OCI-LY7 (cell line): ENCODE measurements around the gene BCL2L15. TPM values are rescaled to one million over a fixed set of nuclear protein-coding genes. Genes with fewer than 3 reads are reported as not detected.

Experiments used
- BruUV-seq: library from RNA; stranded (reverse); fragments of 400-500 nt; replicated peaks from 2 replicates; lab custom pipeline; 2021; lab: Mats Ljungman, UMichigan
- CTCF ChIA-PET: fragments of 300-600 bp; sonication (Branson Sonifier 250); formaldehyde crosslinking; loops from one replicate; lab custom pipeline; 2022; ENCODE audit warnings: antibody characterized with exemption; ENCODE audit not compliant: unreplicated experiment; lab: Charles Lee
- POLR2A ChIA-PET: fragments of 300-600 bp; sonication (Branson Sonifier 250); formaldehyde crosslinking; loops from one replicate; lab custom pipeline; 2022; ENCODE audit warnings: antibody characterized with exemption; lab: Charles Lee
- DNase-seq: peaks from one replicate; pipeline ENCODE4 v3.0.0-alpha.2; 2015; ENCODE audit warnings: low spot score
- H2AFZ ChIP-seq: fragments of 200-600 bp; sonication (generic), shearing (Covaris generic); 2 replicates; pipeline ENCODE4 v1.6.1; 2014; ENCODE audit warnings: mild to moderate bottlenecking, antibody characterized with exemption, low read length, moderate library complexity
- H3K27ac ChIP-seq: fragments of 200-600 bp; sonication (generic); 2 replicates; pipeline ENCODE4 v1.5.1; 2014; ENCODE audit warnings: mixed run types, low read depth, mild to moderate bottlenecking, moderate library complexity, low read length, inconsistent platforms; ENCODE audit not compliant: poor library complexity, severe bottlenecking
- H3K36me3 ChIP-seq: fragments of 200-600 bp; sonication (generic); 2 replicates; pipeline ENCODE4 v1.6.1; 2014; ENCODE audit warnings: mild to moderate bottlenecking, antibody characterized with exemption, low read length, moderate library complexity, mixed read lengths; ENCODE audit not compliant: insufficient read depth
- H3K4me1 ChIP-seq: fragments of 200-600 bp; sonication (generic); 2 replicates; pipeline ENCODE4 v1.5.1; 2014; ENCODE audit warnings: mild to moderate bottlenecking, low read length; ENCODE audit not compliant: insufficient read depth, poor library complexity, severe bottlenecking
- H3K4me2 ChIP-seq: fragments of 200-600 bp; sonication (generic); 2 replicates; pipeline ENCODE4 v1.6.1; 2014; ENCODE audit warnings: mild to moderate bottlenecking, low read length
- H3K4me3 ChIP-seq: fragments of 200-600 bp; sonication (generic); 2 replicates; pipeline ENCODE4 v1.5.1; 2014; ENCODE audit warnings: mild to moderate bottlenecking, low read depth, low read length; ENCODE audit not compliant: poor library complexity, severe bottlenecking
- H3K79me2 ChIP-seq: fragments of 200-600 bp; sonication (generic); 2 replicates; pipeline ENCODE4 v1.6.1; 2016; ENCODE audit warnings: low read depth, mild to moderate bottlenecking, low read length, moderate library complexity, mixed read lengths; ENCODE audit not compliant: insufficient read depth
- H3K9me2 ChIP-seq: fragments of 200-600 bp; sonication (generic); 2 replicates; pipeline ENCODE4 v1.6.1; 2016; ENCODE audit warnings: mild to moderate bottlenecking, low read length, mixed read lengths; ENCODE audit not compliant: insufficient read depth
- H3K9me3 ChIP-seq: fragments of 200-600 bp; sonication (generic); 2 replicates; pipeline ENCODE4 v1.6.1; 2014; ENCODE audit warnings: mild to moderate bottlenecking, mixed run types, low read length, mixed read lengths
- H4K20me1 ChIP-seq: fragments of 200-600 bp; sonication (generic); 2 replicates; pipeline ENCODE4 v1.6.1; 2014; ENCODE audit warnings: mild to moderate bottlenecking, antibody characterized with exemption, low read length, moderate library complexity, mixed read lengths; ENCODE audit not compliant: insufficient read depth
- CTCF ChIP-seq: fragments of 200-600 bp; sonication (generic); conservative IDR thresholded peaks from 2 replicates; pipeline ENCODE4 v1.5.1; 2014; ENCODE audit warnings: mild to moderate bottlenecking, antibody characterized with exemption, low read length, moderate library complexity, mixed read lengths
- EZH2phosphoT487 ChIP-seq: fragments of 200-600 bp; sonication (generic); IDR thresholded peaks from 2 replicates; pipeline ENCODE4 v1.6.1; 2018; ENCODE audit warnings: low read depth, borderline replicate concordance, mild to moderate bottlenecking, mixed run types, antibody characterized with exemption, low read length, moderate library complexity, mixed read lengths
- intact Hi-C: fragments of 100-400 bp; cut with micrococcal nuclease; formaldehyde crosslinking; loops from one replicate; pipeline ENCODE4 v1.10.0; 2022; ENCODE audit not compliant: unreplicated experiment
- total RNA-seq, 2 experiments: library from RNA; depleted of rRNA in 1 of 2; stranded (reverse); fragments of >200 nt in 1 of 2; shearing (Covaris generic) in 1 of 2; gene quantifications; 2 replicates each; pipeline ENCODE4 v1.2.3, GENCODE V29; 2014 to 2022

The BCL2L15 gene
- total RNA-seq, 2 experiments from 2014 or later, result 0.82 to 1.1 TPM

GRCh38 chr1:113913887-113914664, 26.7 kb upstream of the BCL2L15 start:
- no peak overlapping the region for H3K4me3 ChIP-seq
- no peak for TF ChIP-seq CTCF
- TF ChIP-seq EZH2phosphoT487, result no peak
- no peak overlapping the region for H2AFZ ChIP-seq
- 0 out of 2 replicates have a peak, but pooled peaks cover 10% of the 10 kb centered on the region for H3K79me2 ChIP-seq
- H4K20me1 ChIP-seq, result no peaks in the 10 kb centered on the region
- H3K36me3 ChIP-seq, result peaks cover 70% of the 10 kb centered on the region
- H3K4me1 ChIP-seq, result peaks cover 9% of the 10 kb centered on the region
- intact Hi-C loops, result no loop called here
- no TSS peak for BruUV-seq
- POLR2A ChIA-PET, result interaction anchor here (0.6 to 1.6 kb wide), 4 partner anchors 14 to 794 kb away, joined by 3 to 11 read pairs (median 4); no protein-coding TSS in a partner anchor
- no peaks in the 10 kb centered on the region for H3K9me3 ChIP-seq
- DNase-seq, result no peak
- no peaks in the 10 kb centered on the region for H3K9me2 ChIP-seq
- no peak overlapping the region for H3K4me2 ChIP-seq
- no peak overlapping the region for H3K27ac ChIP-seq
- CTCF ChIA-PET, result interaction anchor here (1.0 kb wide), 1 partner anchor 14 kb away, joined by 3 read pairs; no protein-coding TSS in a partner anchor

GRCh38 chr1:113913312-113913668, 25.9 kb upstream of the BCL2L15 start:
- ChIA-PET CTCF (interaction anchor here (0.5 kb wide), 1 partner anchor 154 kb away, joined by 3 read pairs; the partner anchor contains the start of gene PHTF1), POLR2A (interaction anchor here (0.5 to 1.6 kb wide), 3 partner anchors 14 to 151 kb away, joined by 3 to 11 read pairs (median 5); no protein-coding TSS in a partner anchor)
- Histone ChIP-seq H2AFZ (no peak overlapping the region), H3K4me1 (peaks cover 1% of the 10 kb centered on the region), H3K9me3 (no peaks in the 10 kb centered on the region), H3K79me2 (0 out of 2 replicates have a peak, but pooled peaks cover 10% of the 10 kb centered on the region), H3K9me2 (no peaks in the 10 kb centered on the region), H3K4me3 (no peak overlapping the region), H3K27ac (no peak overlapping the region), H4K20me1 (no peaks in the 10 kb centered on the region), H3K36me3 (peaks cover 77% of the 10 kb centered on the region), H3K4me2 (no peak overlapping the region)
- BruUV-seq, result no TSS peak
- DNase-seq, result no peak
- TF ChIP-seq EZH2phosphoT487 (no peak), CTCF (no peak)
- intact Hi-C loops, result no loop called here
